ENCODE data around the gene GAPDH. TPM values are rescaled to one million over a fixed set of nuclear protein-coding genes. Genes with fewer than 3 reads are reported as not detected.

Gene GAPDH
- total and polyA plus RNA-seq, 2 donors (not counting 1 experiment from before 2014, with no cell fraction given) = 6,255 to 8,983 TPM

- H3K4me2 ChIP-seq (ENCODE audit: extremely low read depth, insufficient read depth, low read length) = no peak overlapping the region
- TF ChIP-seq EZH2 (IDR thresholded peaks at IDR 0.05; ENCODE audit: low read length, missing control alignments) (no peak), CTCF (conservative IDR thresholded peaks at IDR 0.05 in 1 of 2, IDR thresholded peaks at IDR 0.05 in 1 of 2; ENCODE audit: low read depth in 1 of 2, low read length in 2 of 2) (no peak)
- H3K79me2 ChIP-seq (ENCODE audit: control insufficient read depth, insufficient read depth, low read length) = peaks cover 25% of the 10 kb centered on the region
- no peaks in the 10 kb centered on the region for H3K4me1 ChIP-seq (ENCODE audit: control insufficient read depth, extremely low read depth, insufficient read depth, low read length)
- no peak overlapping the region for H3K9ac ChIP-seq (ENCODE audit: insufficient read depth, low read length)
- no peaks in the 10 kb centered on the region for H4K20me1 ChIP-seq (ENCODE audit: control insufficient read depth, extremely low read depth, insufficient read depth, low read length)
- peaks cover 8% of the 10 kb centered on the region for H3K36me3 ChIP-seq (ENCODE audit: control insufficient read depth, insufficient read depth, low read length)
- H2AFZ ChIP-seq (ENCODE audit: low read length) = no peak overlapping the region
- DNase-seq (ENCODE audit: low read depth in 2 of 2) = peak; percentile 22 to 52
- no peak overlapping the region for H3K27ac ChIP-seq (ENCODE audit: insufficient read depth, low read length)
- no peak overlapping the region for H3K4me3 ChIP-seq (replicated peaks in 1 of 4; ENCODE audit: control extremely low read depth in 1 of 4, insufficient read depth in 1 of 4, low read depth in 3 of 4, low read length in 4 of 4)
- H3K9me3 ChIP-seq (ENCODE audit: control insufficient read depth, insufficient read depth, low read depth, low read length) = no peaks in the 10 kb centered on the region
- H3K27me3 ChIP-seq (ENCODE audit: control insufficient read depth, insufficient read depth, low read length) = no peaks in the 10 kb centered on the region
Measured at GRCh38 chr12:6507102-6507998, 27.0 kb upstream of the GAPDH start.

GRCh38 chr12:6508087-6508486 lies 26.2 kb upstream of the GAPDH start:
- H3K4me3 ChIP-seq (replicated peaks in 1 of 4; ENCODE audit: control extremely low read depth in 1 of 4, insufficient read depth in 1 of 4, low read depth in 3 of 4, low read length in 4 of 4) = no peak overlapping the region
- H2AFZ ChIP-seq (ENCODE audit: low read length) = no peak overlapping the region
- TF ChIP-seq EZH2 (IDR thresholded peaks at IDR 0.05; ENCODE audit: low read length, missing control alignments) = no peak
- no peak for TF ChIP-seq CTCF (conservative IDR thresholded peaks at IDR 0.05 in 1 of 2, IDR thresholded peaks at IDR 0.05 in 1 of 2; ENCODE audit: low read depth in 1 of 2, low read length in 2 of 2)
- H3K4me2 ChIP-seq (ENCODE audit: extremely low read depth, insufficient read depth, low read length) = no peak overlapping the region
- no peak overlapping the region for H3K9ac ChIP-seq (ENCODE audit: insufficient read depth, low read length)
- peak overlapping the region; percentile 6 for H3K27ac ChIP-seq (ENCODE audit: insufficient read depth, low read length)
- peaks cover 12% of the 10 kb centered on the region for H3K36me3 ChIP-seq (ENCODE audit: control insufficient read depth, insufficient read depth, low read length)
- no peaks in the 10 kb centered on the region for H3K4me1 ChIP-seq (ENCODE audit: control insufficient read depth, extremely low read depth, insufficient read depth, low read length)
- no peak for DNase-seq (ENCODE audit: low read depth in 2 of 2)
- H4K20me1 ChIP-seq (ENCODE audit: control insufficient read depth, extremely low read depth, insufficient read depth, low read length) = no peaks in the 10 kb centered on the region
- peaks cover 22% of the 10 kb centered on the region for H3K79me2 ChIP-seq (ENCODE audit: control insufficient read depth, insufficient read depth, low read length)
- H3K27me3 ChIP-seq (ENCODE audit: control insufficient read depth, insufficient read depth, low read length) = no peaks in the 10 kb centered on the region
- no peaks in the 10 kb centered on the region for H3K9me3 ChIP-seq (ENCODE audit: control insufficient read depth, insufficient read depth, low read depth, low read length)

- no peak overlapping the region for H2AFZ ChIP-seq (ENCODE audit: low read length)
- H3K4me1 ChIP-seq (ENCODE audit: control insufficient read depth, extremely low read depth, insufficient read depth, low read length) = no peaks in the 10 kb centered on the region
- H3K79me2 ChIP-seq (ENCODE audit: control insufficient read depth, insufficient read depth, low read length) = no peaks in the 10 kb centered on the region
- no peak for TF ChIP-seq EZH2 (IDR thresholded peaks at IDR 0.05; ENCODE audit: low read length, missing control alignments)
- no peak for TF ChIP-seq CTCF (conservative IDR thresholded peaks at IDR 0.05 in 1 of 2, IDR thresholded peaks at IDR 0.05 in 1 of 2; ENCODE audit: low read depth in 1 of 2, low read length in 2 of 2)
- no peak for DNase-seq (ENCODE audit: low read depth in 2 of 2)
- no peaks in the 10 kb centered on the region for H3K9me3 ChIP-seq (ENCODE audit: control insufficient read depth, insufficient read depth, low read depth, low read length)
- H3K9ac ChIP-seq (ENCODE audit: insufficient read depth, low read length) = no peak overlapping the region
- H3K4me2 ChIP-seq (ENCODE audit: extremely low read depth, insufficient read depth, low read length) = no peak overlapping the region
- H3K27ac ChIP-seq (ENCODE audit: insufficient read depth, low read length) = no peak overlapping the region
- H4K20me1 ChIP-seq (ENCODE audit: control insufficient read depth, extremely low read depth, insufficient read depth, low read length) = no peaks in the 10 kb centered on the region
- no peaks in the 10 kb centered on the region for H3K27me3 ChIP-seq (ENCODE audit: control insufficient read depth, insufficient read depth, low read length)
- no peak overlapping the region for H3K4me3 ChIP-seq (replicated peaks in 1 of 4; ENCODE audit: control extremely low read depth in 1 of 4, insufficient read depth in 1 of 4, low read depth in 3 of 4, low read length in 4 of 4)
- peaks cover 19% of the 10 kb centered on the region for H3K36me3 ChIP-seq (ENCODE audit: control insufficient read depth, insufficient read depth, low read length)
Measured at GRCh38 chr12:6520186-6520585, 14.1 kb upstream of the GAPDH start.

Data from fibroblast of lung (primary cell).